Sigmoid colon (tissue), 7 donors: Measurements from ENCODE around the gene NOL11. TPM values are rescaled to one million over a fixed set of nuclear protein-coding genes. Genes with fewer than 3 reads are reported as not detected.
"Not testable (repeated sequence)": the region's sequence is repeated elsewhere in the genome, so short reads cannot be mapped to it uniquely, and the experiment has no call there.

Source experiments
- DNase-seq: peaks from one replicate; pipeline ENCODE4 v3.0.0-alpha.2; 2019
- H3K27ac ChIP-seq, 4 donors: fragments of 200-600 bp; sonication (generic); one replicate each; pipeline ENCODE4 v1.5.1; 2016 to 2019; ENCODE audit warnings: mild to moderate bottlenecking in 1 of 4
- H3K27me3 ChIP-seq, 3 donors: fragments of 200-600 bp; sonication (generic); one replicate each; pipeline ENCODE4 v1.5.1; 2019; ENCODE audit warnings: mild to moderate bottlenecking in 1 of 3
- H3K36me3 ChIP-seq, 4 donors: fragments of 200-600 bp; sonication (generic); one replicate each; pipeline ENCODE4 v1.5.1; 2016 to 2019
- H3K4me1 ChIP-seq, 4 donors: fragments of 200-600 bp; sonication (generic); one replicate each; pipeline ENCODE4 v1.5.1; 2017 to 2019
- H3K4me3 ChIP-seq, 4 donors: fragments of 200-600 bp; sonication (generic); one replicate each; pipeline ENCODE4 v1.5.1; 2017 to 2019; ENCODE audit warnings: mild to moderate bottlenecking in 2 of 4, moderate library complexity in 1 of 4
- H3K9me3 ChIP-seq, 4 donors: fragments of 200-600 bp in 3 of 4; sonication (generic) in 3 of 4; one replicate each; pipeline versions ENCODE4 v1.5.1 to v1.6.1; 2013 to 2019
- CTCF ChIP-seq, 4 experiments: fragments of 450-650 bp in 3 of 4; fragments of 200-600 bp in 1 of 4; IDR thresholded peaks; one replicate each; pipeline ENCODE4 v1.5.1; 2016 to 2019; ENCODE audit warnings: antibody characterized with exemption in 4 of 4, mild to moderate bottlenecking in 3 of 4, moderate library complexity in 2 of 4
- EP300 ChIP-seq, 4 donors: sonication (generic); formaldehyde crosslinking; IDR thresholded peaks; one replicate each; pipeline ENCODE4 v1.6.1; 2017; ENCODE audit warnings: antibody characterized with exemption in 4 of 4
- POLR2A ChIP-seq, 2 donors: fragments of 450-650 bp; IDR thresholded peaks; one replicate each; pipeline ENCODE4 v1.6.1; 2016; ENCODE audit warnings: antibody characterized with exemption in 2 of 2, mild to moderate bottlenecking in 2 of 2, moderate library complexity in 2 of 2
- POLR2AphosphoS5 ChIP-seq, 4 donors: sonication (generic); formaldehyde crosslinking; IDR thresholded peaks; one replicate each; pipeline ENCODE4 v1.6.1; 2017; ENCODE audit warnings: antibody characterized with exemption in 4 of 4
- WGBS, 2 donors: extraction: QIAGEN DNeasy Blood & Tissue Kit; methylation state at CpG; one replicate each; pipeline ENCODE4 v1.1.7; 2013; 5-methylcytosine and 5-hydroxymethylcytosine counted together
- intact Hi-C: fragments of 100-400 bp; cut with DNase I; formaldehyde crosslinking; loops from one replicate; pipeline ENCODE4 v1.15.1; 2023
- polyA plus RNA-seq, 3 donors: library from polyadenylated mRNA; stranded (reverse); fragments of 200-250 nt; gene quantifications; one replicate each; pipeline ENCODE4 v1.2.3, GENCODE V29; 2013
- total RNA-seq, 4 donors: library from RNA; depleted of rRNA; stranded (reverse); fragments of >200 nt; gene quantifications; one replicate each; pipeline ENCODE4 v1.1.0, GENCODE V29; 2016
- donor health status: healthy with polysubstance abuse.
- donor health status: Bipolar disorder and iron deficiency.
- donor health status: healthy.

The NOL11 gene
- total and polyA plus RNA-seq, 7 donors = 13.8 to 34.2 (median 23.5) TPM

- Histone ChIP-seq H3K27me3 (no peaks in the 10 kb centered on the region), H3K36me3 (peaks cover 0 to 25% (median 11%) of the 10 kb centered on the region in 4 donors), H3K9me3 (no peaks in the 10 kb centered on the region), H3K4me3 (peak overlapping the region; percentile 69 to 81 (median 80)), H3K27ac (peak overlapping the region; percentile 82 to 91 (median 88)), H3K4me1 (peaks cover 0 to 22% (median 17%) of the 10 kb centered on the region in 4 donors)
- 0 to 3% methylated on average over 5 of the region's 5 CpGs for whole genome bisulfite sequencing, 2 donors
- no peak for DNase-seq
- no peak for TF ChIP-seq EP300 (IDR thresholded peaks at IDR 0.05)
- TF ChIP-seq POLR2AphosphoS5 (IDR thresholded peaks at IDR 0.05) = no peak
- no peak for TF ChIP-seq CTCF (IDR thresholded peaks at IDR 0.05)
- no peak for TF ChIP-seq POLR2A (IDR thresholded peaks at IDR 0.05)
- intact Hi-C loops = loop anchor here (1.0 to 10.0 kb wide), 3 partner anchors 28 to 352 kb away; partner anchors contain the start of genes BPTF and PSMD12
These were observed 528 bp upstream of the NOL11 start for GRCh38 chr17:67717192-67717623.

- Histone ChIP-seq H3K27me3 (no peaks in the 10 kb centered on the region), H3K4me3 (peak overlapping the region; percentile 69 to 81 (median 80)), H3K4me1 (peaks cover 0 to 22% (median 17%) of the 10 kb centered on the region in 4 donors), H3K9me3 (no peaks in the 10 kb centered on the region), H3K27ac (peak overlapping the region; percentile 82 to 91 (median 88)), H3K36me3 (peaks cover 0 to 33% (median 16%) of the 10 kb centered on the region in 4 donors)
- 0% methylated on average over 16 of the region's 16 CpGs for WGBS, 2 donors
- DNase-seq = no peak
- no peak for TF ChIP-seq POLR2AphosphoS5 (IDR thresholded peaks at IDR 0.05)
- TF ChIP-seq CTCF (IDR thresholded peaks at IDR 0.05) = no peak
- TF ChIP-seq EP300 (IDR thresholded peaks at IDR 0.05) = no peak
- TF ChIP-seq POLR2A (IDR thresholded peaks at IDR 0.05) = no peak
- intact Hi-C loops = loop anchor here (10.0 kb wide), 1 partner anchor 354 kb away; the partner anchor contains the start of gene PSMD12
These were observed 697 bp downstream of the NOL11 start for GRCh38 chr17:67718325-67718941.

DNA sequence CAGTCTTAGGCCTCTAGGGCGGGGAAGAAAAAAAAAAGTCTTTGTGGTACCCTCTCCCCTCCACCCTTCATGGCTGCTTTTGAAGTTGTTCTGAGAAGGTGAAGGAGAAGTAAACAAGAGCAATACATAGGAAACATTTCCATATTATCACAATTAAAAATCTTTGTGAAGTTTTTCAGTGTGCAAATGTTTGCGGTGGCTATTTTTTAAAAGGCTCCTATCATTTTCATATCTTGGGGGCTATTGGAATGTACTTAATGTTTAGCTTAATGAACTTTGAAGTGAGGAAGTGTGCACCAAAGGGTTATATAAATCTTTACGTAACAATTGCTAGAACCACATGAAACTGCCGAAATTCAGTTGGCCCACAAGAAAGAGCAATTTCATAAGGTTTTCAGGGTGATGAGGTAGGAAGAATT is 7.6 kb downstream of the NOL11 start:
- intact Hi-C loops = no loop called here

GRCh38 chr17:67725807-67726206 is 8.1 kb downstream of the NOL11 start:
- intact Hi-C loops = no loop called here
- no peak for DNase-seq
- no peaks in the 10 kb centered on the region for H3K9me3 ChIP-seq
- no peaks in the 10 kb centered on the region for H3K4me1 ChIP-seq
- TF ChIP-seq EP300 (IDR thresholded peaks at IDR 0.05) = no peak
- no peak for TF ChIP-seq POLR2A (IDR thresholded peaks at IDR 0.05)
- TF ChIP-seq CTCF (IDR thresholded peaks at IDR 0.05) = no peak
- no peak for TF ChIP-seq POLR2AphosphoS5 (IDR thresholded peaks at IDR 0.05)
- 91 to 96% methylated on average over 4 of the region's 4 CpGs for WGBS, 2 donors
- peaks cover 23 to 96% (median 56%) of the 10 kb centered on the region in 4 donors for H3K36me3 ChIP-seq
- no peak overlapping the region for H3K4me3 ChIP-seq
- H3K27ac ChIP-seq = no peak overlapping the region
- no peaks in the 10 kb centered on the region for H3K27me3 ChIP-seq

More for the DNA sequence above, 7.6 kb downstream of the NOL11 start:
- TF ChIP-seq CTCF (IDR thresholded peaks at IDR 0.05) (no peak), POLR2A (IDR thresholded peaks at IDR 0.05) (no peak), POLR2AphosphoS5 (IDR thresholded peaks at IDR 0.05) (no peak), EP300 (IDR thresholded peaks at IDR 0.05) (no peak)
- 78 to 94% methylated on average over 4 of the region's 4 CpGs for WGBS, 2 donors
- no peaks in the 10 kb centered on the region for H3K27me3 ChIP-seq
- H3K36me3 ChIP-seq = peaks cover 23 to 96% (median 56%) of the 10 kb centered on the region in 4 donors
- no peak overlapping the region for H3K27ac ChIP-seq
- no peak overlapping the region for H3K4me3 ChIP-seq
- no peak for DNase-seq
- H3K9me3 ChIP-seq = no peaks in the 10 kb centered on the region
- H3K4me1 ChIP-seq = no peaks in the 10 kb centered on the region

DNA sequence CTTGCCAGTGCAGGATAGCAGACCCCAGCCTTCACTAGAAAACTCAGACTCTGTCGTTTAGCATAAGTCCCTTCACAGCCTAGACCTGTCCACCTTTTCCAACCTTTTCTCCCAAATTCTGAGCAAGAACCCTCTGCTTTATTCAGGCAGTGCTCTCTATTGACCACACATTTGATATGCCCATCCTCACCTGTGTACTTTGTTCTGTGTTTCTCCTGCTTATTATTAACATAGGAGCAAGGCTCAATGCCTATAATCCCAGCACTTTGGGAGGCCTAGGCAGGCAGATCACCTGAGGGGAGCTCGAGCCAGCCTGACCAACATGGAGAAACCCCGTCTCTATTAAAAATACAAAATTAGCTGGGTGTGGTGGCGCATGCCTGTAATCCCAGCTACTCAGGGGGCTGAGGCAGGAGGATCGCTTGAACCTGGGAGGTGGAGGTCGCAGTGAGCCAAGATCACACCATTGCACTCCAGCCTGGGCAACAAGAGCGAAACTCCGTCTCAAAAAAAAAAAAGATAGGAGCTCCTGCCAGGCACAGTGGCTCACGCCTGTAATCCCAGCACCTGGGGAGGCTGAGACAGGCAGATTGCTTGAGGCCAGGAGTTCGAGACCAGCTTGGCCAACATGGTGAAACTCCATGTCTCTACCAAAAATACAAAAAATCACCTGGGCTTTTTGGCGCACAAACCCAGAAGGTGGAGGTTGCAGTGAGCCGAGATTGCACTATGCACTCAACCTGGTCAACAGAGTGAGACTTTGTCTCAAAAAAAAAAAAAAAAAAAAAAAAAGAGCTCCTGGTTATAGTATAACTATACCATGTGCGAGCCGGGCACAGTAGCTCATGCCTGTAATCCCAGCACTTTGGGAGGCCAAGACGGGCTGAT is 9.7 kb downstream of the NOL11 start:
- intact Hi-C loops, H3K4me1 ChIP-seq, H3K27me3 ChIP-seq, H3K9me3 ChIP-seq, DNase-seq, H3K27ac ChIP-seq, H3K4me3 ChIP-seq: not testable (repeated sequence)
- 67 to 88% methylated on average over 15 of the region's 15 CpGs for WGBS, 2 donors
- peaks cover 23 to 93% (median 50%) of the 10 kb centered on the region in 4 donors for H3K36me3 ChIP-seq
